ENCODE results near the gene ZNF32.

Gene ZNF32

DNA sequence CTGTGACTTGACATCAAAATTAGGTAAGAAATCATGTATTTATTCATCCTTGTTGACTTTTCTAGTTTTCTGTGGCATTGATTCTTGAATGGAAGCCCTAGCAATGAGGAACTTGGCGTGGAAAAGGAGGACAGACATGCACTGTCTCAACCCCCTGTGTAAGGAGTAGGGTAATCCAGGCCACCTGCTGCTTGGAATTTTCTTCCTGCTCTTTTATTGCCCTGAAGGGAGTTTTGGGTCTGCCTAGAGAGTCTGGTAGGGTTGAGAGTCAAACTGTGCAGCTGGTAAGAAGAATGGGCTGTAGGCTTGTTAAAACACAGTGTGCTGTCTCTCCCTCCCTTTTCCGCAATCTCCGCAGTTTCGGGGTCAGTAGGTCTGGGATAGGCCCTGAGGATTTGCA is 19.7 kb downstream of the ZNF32 start:
- H3K4me1 ChIP-seq (ENCODE audit: control insufficient read depth, insufficient read depth, low read depth, low read length), result no peaks in the 10 kb centered on the region

DNA sequence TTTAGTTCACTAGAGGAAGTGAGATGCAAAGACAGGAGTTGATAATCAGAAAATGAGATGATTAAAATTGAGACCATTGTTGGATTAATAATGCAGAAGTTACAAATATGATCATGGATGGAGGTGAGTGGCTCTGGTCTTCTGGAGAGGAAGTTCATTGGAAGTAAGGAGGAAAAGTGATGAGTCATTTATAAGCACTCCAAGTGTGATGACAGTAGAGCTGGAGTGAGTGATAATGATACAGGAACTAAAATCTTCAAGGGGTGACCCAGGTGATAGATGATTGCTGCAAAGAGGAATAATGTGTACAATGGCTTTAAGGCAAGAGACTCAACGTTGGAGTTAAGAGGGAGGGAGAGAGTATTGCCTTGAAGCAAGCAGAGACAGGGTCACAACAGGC is 20.7 kb downstream of the ZNF32 start:
- Histone ChIP-seq H2AFZ (ENCODE audit: low read depth, low read length) (no peak overlapping the region), H3K4me1 (ENCODE audit: control insufficient read depth, insufficient read depth, low read depth, low read length) (no peaks in the 10 kb centered on the region), H3K27me3 (ENCODE audit: control insufficient read depth in 1 of 2, insufficient read depth in 1 of 2, low read length in 2 of 2) (no peaks in the 10 kb centered on the region), H2AK5ac (ENCODE audit: low read length, severe bottlenecking) (no peak overlapping the region), H4K8ac (ENCODE audit: low read length) (no peak overlapping the region), H3K23ac (ENCODE audit: low read length in 2 of 2) (no peak overlapping the region), H2BK12ac (ENCODE audit: low read length in 2 of 2) (no peak overlapping the region), H3K4ac (ENCODE audit: low read depth in 1 of 2, low read length in 2 of 2) (no peak overlapping the region), H3K18ac (ENCODE audit: low read depth in 1 of 2, low read length in 2 of 2) (no peak overlapping the region), H3K9ac (ENCODE audit: low read length) (no peak overlapping the region), H2BK15ac (ENCODE audit: low read depth, poor library complexity, severe bottlenecking) (no peak overlapping the region), H2BK5ac (ENCODE audit: low read depth, low read length, poor library complexity, severe bottlenecking) (no peak overlapping the region), H3K36me3 (ENCODE audit: control insufficient read depth in 1 of 2, insufficient read depth in 2 of 2, low read depth in 1 of 2, low read length in 2 of 2) (no peaks in the 10 kb centered on the region), H3K27ac (ENCODE audit: low read length, poor library complexity, severe bottlenecking) (no peak overlapping the region), H3K14ac (ENCODE audit: low read length in 2 of 2) (no peak overlapping the region), H3K9me3 (ENCODE audit: control insufficient read depth, low read length) (peaks cover 13% of the 10 kb centered on the region), H3K4me2 (ENCODE audit: low read length, poor library complexity, severe bottlenecking) (no peak overlapping the region), H4K91ac (ENCODE audit: low read length) (no peak overlapping the region), H3K79me1 (replicated peaks; ENCODE audit: low read length, poor library complexity, severe bottlenecking) (no peaks in the 10 kb centered on the region), H3K4me3 (ENCODE audit: insufficient read depth in 1 of 2, low read depth in 1 of 2, low read length in 2 of 2) (no peak overlapping the region), H2BK120ac (ENCODE audit: low read depth, low read length) (no peak overlapping the region)
- DNase-seq, result no peak
- 33% methylated on average over 1 of the region's 1 CpG for WGBS

More for the DNA sequence above, 19.7 kb downstream of the ZNF32 start:
- Histone ChIP-seq H3K4me2 (ENCODE audit: low read length, poor library complexity, severe bottlenecking) (no peak overlapping the region), H3K4ac (ENCODE audit: low read depth in 1 of 2, low read length in 2 of 2) (no peak overlapping the region), H3K18ac (ENCODE audit: low read depth in 1 of 2, low read length in 2 of 2) (no peak overlapping the region), H3K9ac (ENCODE audit: low read length) (no peak overlapping the region), H2AFZ (ENCODE audit: low read depth, low read length) (no peak overlapping the region), H2BK120ac (ENCODE audit: low read depth, low read length) (no peak overlapping the region), H3K27me3 (ENCODE audit: control insufficient read depth in 1 of 2, insufficient read depth in 1 of 2, low read length in 2 of 2) (no peaks in the 10 kb centered on the region), H3K9me3 (ENCODE audit: control insufficient read depth, low read length) (peaks cover 11% of the 10 kb centered on the region), H2BK15ac (ENCODE audit: low read depth, poor library complexity, severe bottlenecking) (no peak overlapping the region), H3K4me3 (ENCODE audit: insufficient read depth in 1 of 2, low read depth in 1 of 2, low read length in 2 of 2) (no peak overlapping the region), H2BK5ac (ENCODE audit: low read depth, low read length, poor library complexity, severe bottlenecking) (no peak overlapping the region), H4K8ac (ENCODE audit: low read length) (no peak overlapping the region), H3K27ac (ENCODE audit: low read length, poor library complexity, severe bottlenecking) (no peak overlapping the region), H2BK12ac (ENCODE audit: low read length in 2 of 2) (no peak overlapping the region), H3K14ac (ENCODE audit: low read length in 2 of 2) (no peak overlapping the region), H2AK5ac (ENCODE audit: low read length, severe bottlenecking) (no peak overlapping the region), H3K79me1 (replicated peaks; ENCODE audit: low read length, poor library complexity, severe bottlenecking) (no peaks in the 10 kb centered on the region), H3K36me3 (ENCODE audit: control insufficient read depth in 1 of 2, insufficient read depth in 2 of 2, low read depth in 1 of 2, low read length in 2 of 2) (no peaks in the 10 kb centered on the region), H4K91ac (ENCODE audit: low read length) (no peak overlapping the region), H3K23ac (ENCODE audit: low read length in 2 of 2) (no peak overlapping the region)
- WGBS, result 86% methylated on average over 4 of the region's 4 CpGs
- no peak for DNase-seq

DNA sequence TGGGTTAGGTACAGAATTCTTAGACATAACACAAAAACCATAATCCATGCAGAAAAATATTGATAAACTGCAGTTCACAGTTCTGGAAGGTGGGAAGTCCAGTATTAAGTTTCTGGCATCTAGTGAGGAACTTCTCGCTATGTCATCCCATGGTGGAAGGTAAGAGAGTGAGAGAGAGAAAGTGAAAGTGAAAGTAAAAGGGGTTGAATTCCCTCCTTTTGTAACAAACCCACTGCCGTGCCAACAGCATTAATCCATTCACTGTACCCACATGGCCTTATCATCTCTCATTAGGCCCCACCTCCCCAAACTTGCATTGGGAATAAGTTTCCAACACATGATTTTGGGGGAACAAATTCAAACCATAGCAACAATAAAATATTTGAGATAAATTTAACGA is 25.3 kb downstream of the ZNF32 start:
- H3K14ac ChIP-seq (ENCODE audit: low read length in 2 of 2), result no peak overlapping the region
- H3K9ac ChIP-seq (ENCODE audit: low read length), result peak overlapping the region; percentile 16
- no peak overlapping the region for H2BK5ac ChIP-seq (ENCODE audit: low read depth, low read length, poor library complexity, severe bottlenecking)
- H3K79me1 ChIP-seq (replicated peaks; ENCODE audit: low read length, poor library complexity, severe bottlenecking), result no peaks in the 10 kb centered on the region
- no peak overlapping the region for H2AK5ac ChIP-seq (ENCODE audit: low read length, severe bottlenecking)
- no peak overlapping the region for H3K4ac ChIP-seq (ENCODE audit: low read depth in 1 of 2, low read length in 2 of 2)
- no peak overlapping the region for H4K8ac ChIP-seq (ENCODE audit: low read length)
- H2BK15ac ChIP-seq (ENCODE audit: low read depth, poor library complexity, severe bottlenecking), result no peak overlapping the region
- no peak overlapping the region for H3K4me2 ChIP-seq (ENCODE audit: low read length, poor library complexity, severe bottlenecking)
- 77% methylated on average over 1 of the region's 3 CpGs for WGBS
- no peak overlapping the region for H3K23ac ChIP-seq (ENCODE audit: low read length in 2 of 2)
- H3K4me3 ChIP-seq (ENCODE audit: insufficient read depth in 1 of 2, low read depth in 1 of 2, low read length in 2 of 2), result peak overlapping the region in 1 of 2 experiments; percentile 67
- peaks cover 37% of the 10 kb centered on the region for H3K9me3 ChIP-seq (ENCODE audit: control insufficient read depth, low read length)
- peak; percentile 18 for DNase-seq
- H2AFZ ChIP-seq (ENCODE audit: low read depth, low read length), result no peak overlapping the region
- H2BK120ac ChIP-seq (ENCODE audit: low read depth, low read length), result no peak overlapping the region
- no peak overlapping the region for H2BK12ac ChIP-seq (ENCODE audit: low read length in 2 of 2)
- H3K4me1 ChIP-seq (ENCODE audit: control insufficient read depth, insufficient read depth, low read depth, low read length), result no peaks in the 10 kb centered on the region
- no peak overlapping the region for H3K27ac ChIP-seq (ENCODE audit: low read length, poor library complexity, severe bottlenecking)
- no peak overlapping the region for H3K18ac ChIP-seq (ENCODE audit: low read depth in 1 of 2, low read length in 2 of 2)
- no peak overlapping the region for H4K91ac ChIP-seq (ENCODE audit: low read length)
- no peaks in the 10 kb centered on the region for H3K27me3 ChIP-seq (ENCODE audit: control insufficient read depth in 1 of 2, insufficient read depth in 1 of 2, low read length in 2 of 2)
- peaks cover 0 to 4% of the 10 kb centered on the region in 2 experiments for H3K36me3 ChIP-seq (ENCODE audit: control insufficient read depth in 1 of 2, insufficient read depth in 2 of 2, low read depth in 1 of 2, low read length in 2 of 2)

- no peak overlapping the region for H3K4me3 ChIP-seq (ENCODE audit: insufficient read depth in 1 of 2, low read depth in 1 of 2, low read length in 2 of 2)
- H2BK5ac ChIP-seq (ENCODE audit: low read depth, low read length, poor library complexity, severe bottlenecking), result no peak overlapping the region
- peaks cover 4% of the 10 kb centered on the region in 2 experiments for H3K36me3 ChIP-seq (ENCODE audit: control insufficient read depth in 1 of 2, insufficient read depth in 2 of 2, low read depth in 1 of 2, low read length in 2 of 2)
- H3K23ac ChIP-seq (ENCODE audit: low read length in 2 of 2), result no peak overlapping the region
- no peak overlapping the region for H3K27ac ChIP-seq (ENCODE audit: low read length, poor library complexity, severe bottlenecking)
- H3K4me1 ChIP-seq (ENCODE audit: control insufficient read depth, insufficient read depth, low read depth, low read length), result no peaks in the 10 kb centered on the region
- H3K14ac ChIP-seq (ENCODE audit: low read length in 2 of 2), result no peak overlapping the region
- no peak overlapping the region for H3K9ac ChIP-seq (ENCODE audit: low read length)
- no peak overlapping the region for H3K4ac ChIP-seq (ENCODE audit: low read depth in 1 of 2, low read length in 2 of 2)
- no peak overlapping the region for H2BK12ac ChIP-seq (ENCODE audit: low read length in 2 of 2)
- no peak overlapping the region for H3K18ac ChIP-seq (ENCODE audit: low read depth in 1 of 2, low read length in 2 of 2)
- no peak overlapping the region for H2AK5ac ChIP-seq (ENCODE audit: low read length, severe bottlenecking)
- H2BK15ac ChIP-seq (ENCODE audit: low read depth, poor library complexity, severe bottlenecking), result no peak overlapping the region
- DNase-seq, result no peak
- no peaks in the 10 kb centered on the region for H3K79me1 ChIP-seq (replicated peaks; ENCODE audit: low read length, poor library complexity, severe bottlenecking)
- H3K4me2 ChIP-seq (ENCODE audit: low read length, poor library complexity, severe bottlenecking), result no peak overlapping the region
- no peaks in the 10 kb centered on the region for H3K27me3 ChIP-seq (ENCODE audit: control insufficient read depth in 1 of 2, insufficient read depth in 1 of 2, low read length in 2 of 2)
- H4K91ac ChIP-seq (ENCODE audit: low read length), result no peak overlapping the region
- WGBS, result 86% methylated on average over 2 of the region's 2 CpGs
- H2BK120ac ChIP-seq (ENCODE audit: low read depth, low read length), result no peak overlapping the region
- H4K8ac ChIP-seq (ENCODE audit: low read length), result no peak overlapping the region
- H3K9me3 ChIP-seq (ENCODE audit: control insufficient read depth, low read length), result peaks cover 44% of the 10 kb centered on the region
- no peak overlapping the region for H2AFZ ChIP-seq (ENCODE audit: low read depth, low read length)
Measured at GRCh38 chr10:43622038-43622437, 26.6 kb downstream of the ZNF32 start.

Measured in mesenchymal stem cell (in vitro differentiated cells and primary cell).